ENCODE data around the gene IL17RE. TPM values are rescaled to one million over a fixed set of nuclear protein-coding genes. Genes with fewer than 3 reads are reported as not detected.

Gene IL17RE
- total and polyA plus RNA-seq, 2 of the 13 experiments (the other 11 are each of a cell fraction or from before 2014, with no cell fraction given), result 14.5 to 24.1 TPM

DNA sequence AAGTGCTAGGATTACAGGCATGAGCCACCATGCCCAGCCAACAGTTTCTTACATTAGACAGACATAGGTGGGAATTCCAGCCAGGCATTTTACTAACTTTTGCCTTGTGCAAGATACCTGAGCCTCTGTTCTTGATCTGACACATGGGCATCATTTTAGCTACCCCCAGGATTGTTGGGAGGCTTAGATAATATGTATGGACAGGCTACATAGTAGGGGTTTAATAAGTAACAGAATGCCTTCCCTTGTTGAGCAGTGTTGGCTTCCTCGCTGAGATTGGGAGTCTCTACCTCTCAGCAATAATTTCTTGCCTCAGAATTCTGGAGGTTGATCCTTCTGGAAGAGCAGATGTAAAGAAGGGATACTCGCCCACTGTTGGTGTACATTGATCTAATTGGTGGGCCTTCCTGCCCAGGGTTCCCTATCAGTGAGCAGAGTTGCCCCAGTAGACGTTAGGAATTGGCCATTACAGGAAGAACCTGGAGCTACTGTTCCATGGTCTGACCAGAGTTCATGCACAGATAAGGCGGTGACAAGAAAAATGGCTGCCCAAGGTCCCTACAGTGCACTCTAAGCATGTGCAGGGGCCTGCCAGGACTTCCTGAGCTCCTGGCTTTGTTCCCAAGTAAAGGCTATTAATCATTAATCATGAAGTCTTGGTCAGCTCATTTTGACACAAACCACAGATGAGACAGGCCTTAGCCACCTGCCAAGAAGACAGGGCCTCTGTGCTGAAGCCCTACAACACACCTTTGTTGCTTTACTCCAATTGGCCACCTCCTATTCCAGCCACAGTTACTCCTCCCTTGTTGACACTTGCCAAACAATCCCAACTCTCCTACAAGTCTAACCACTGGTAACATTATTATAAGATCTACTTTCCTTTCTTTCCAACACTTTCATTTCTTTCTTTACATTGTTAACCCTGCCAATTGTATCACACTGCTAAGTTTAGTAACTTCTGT, 5.0 kb upstream of the IL17RE start (continued):
- TF ChIP-seq TFE3 (CRISPR knock-in tag; IDR thresholded peaks at IDR 0.05) (0 out of 2 replicates have a peak, but pooled peaks have one; percentile 56), ZNF510 (CRISPR knock-in tag; IDR thresholded peaks at IDR 0.05; ENCODE audit: low read depth) (0 out of 2 replicates have a peak, but pooled peaks have one; percentile 27), ELF3 (CRISPR knock-in tag; IDR thresholded peaks at IDR 0.05) (peak; percentile 52), FOXA3 (CRISPR knock-in tag; IDR thresholded peaks at IDR 0.05) (peak; percentile 94), ZNF142 (CRISPR knock-in tag; IDR thresholded peaks at IDR 0.05) (no peak; the same call in 1 of the 2 replicates), SP5 (CRISPR knock-in tag; IDR thresholded peaks at IDR 0.05; ENCODE audit: borderline replicate concordance, low read depth) (peak; percentile 44), ZFP36L2 (CRISPR knock-in tag; IDR thresholded peaks at IDR 0.05) (0 out of 2 replicates have a peak, but pooled peaks have one; percentile 13), ZNF746 (CRISPR knock-in tag; IDR thresholded peaks at IDR 0.05) (peak; percentile 21; the same call in 1 of the 2 replicates), GABPB1 (CRISPR knock-in tag; IDR thresholded peaks at IDR 0.05) (peak; percentile 31; the same call in 1 of the 2 replicates), TGIF2 (CRISPR knock-in tag; IDR thresholded peaks at IDR 0.05) (0 out of 2 replicates have a peak, but pooled peaks have one; percentile 44), DRAP1 (CRISPR knock-in tag; IDR thresholded peaks at IDR 0.05) (peak; percentile 53; the same call in 1 of the 2 replicates), STAT5B (CRISPR knock-in tag; IDR thresholded peaks at IDR 0.05) (no peak)
- TF ChIP-seq, protein P1, sequence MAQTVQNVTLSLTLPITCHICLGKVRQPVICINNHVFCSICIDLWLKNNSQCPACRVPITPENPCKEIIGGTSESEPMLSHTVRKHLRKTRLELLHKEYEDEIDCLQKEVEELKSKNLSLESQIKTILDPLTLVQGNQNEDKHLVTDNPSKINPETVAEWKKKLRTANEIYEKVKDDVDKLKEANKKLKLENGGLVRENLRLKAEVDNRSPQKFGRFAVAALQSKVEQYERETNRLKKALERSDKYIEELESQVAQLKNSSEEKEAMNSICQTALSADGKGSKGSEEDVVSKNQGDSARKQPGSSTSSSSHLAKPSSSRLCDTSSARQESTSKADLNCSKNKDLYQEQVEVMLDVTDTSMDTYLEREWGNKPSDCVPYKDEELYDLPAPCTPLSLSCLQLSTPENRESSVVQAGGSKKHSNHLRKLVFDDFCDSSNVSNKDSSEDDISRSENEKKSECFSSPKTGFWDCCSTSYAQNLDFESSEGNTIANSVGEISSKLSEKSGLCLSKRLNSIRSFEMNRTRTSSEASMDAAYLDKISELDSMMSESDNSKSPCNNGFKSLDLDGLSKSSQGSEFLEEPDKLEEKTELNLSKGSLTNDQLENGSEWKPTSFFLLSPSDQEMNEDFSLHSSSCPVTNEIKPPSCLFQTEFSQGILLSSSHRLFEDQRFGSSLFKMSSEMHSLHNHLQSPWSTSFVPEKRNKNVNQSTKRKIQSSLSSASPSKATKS (CRISPR knock-in tag; IDR thresholded peaks at IDR 0.05), result peak; percentile 41; the same call in 1 of the 2 replicates
- TF ChIP-seq, protein P2, sequence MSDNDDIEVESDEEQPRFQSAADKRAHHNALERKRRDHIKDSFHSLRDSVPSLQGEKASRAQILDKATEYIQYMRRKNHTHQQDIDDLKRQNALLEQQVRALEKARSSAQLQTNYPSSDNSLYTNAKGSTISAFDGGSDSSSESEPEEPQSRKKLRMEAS (IDR thresholded peaks at IDR 0.05), result peak; percentile 77

All from HepG2 (cell line).